Fibroblast of skin of back (primary cell): ENCODE results near the gene TNS1.

ENCODE experiments used
- DNase-seq: peaks from one replicate; pipeline ENCODE4 v3.0.0-alpha.2; 2013

The TNS1 gene

GRCh38 chr2:218015586-218016521 is 13.1 kb upstream of the TNS1 start:
- no peak for DNase-seq

- no peak for DNase-seq
Observed at GRCh38 chr2:218014706-218015585, 12.2 kb upstream of the TNS1 start.

GRCh38 chr2:218013289-218013688 is 10.5 kb upstream of the TNS1 start:
- DNase-seq: no peak

- DNase-seq: no peak
Observed at GRCh38 chr2:218012284-218012683, 9.5 kb upstream of the TNS1 start.

GRCh38 chr2:218011653-218012040 is 8.9 kb upstream of the TNS1 start:
- DNase-seq: no peak

- no peak for DNase-seq
Observed at GRCh38 chr2:218010984-218011652, 8.3 kb upstream of the TNS1 start.

GRCh38 chr2:218010140-218010983 is 7.6 kb upstream of the TNS1 start:
- DNase-seq: peak; percentile 67

- DNase-seq: no peak
Observed at GRCh38 chr2:218009765-218010139, 7.0 kb upstream of the TNS1 start.

- DNase-seq: no peak
Observed at GRCh38 chr2:218009231-218009630, 6.4 kb upstream of the TNS1 start.

GRCh38 chr2:218008060-218009040 is 5.6 kb upstream of the TNS1 start:
- peak; percentile 48 for DNase-seq

GRCh38 chr2:218006741-218007140 is 3.9 kb upstream of the TNS1 start:
- no peak for DNase-seq

GRCh38 chr2:218005486-218005885 is 2.7 kb upstream of the TNS1 start:
- DNase-seq: peak; percentile 57

- DNase-seq: no peak
Observed at GRCh38 chr2:218005028-218005427, 2.2 kb upstream of the TNS1 start.

GRCh38 chr2:218003981-218004419 is 1.2 kb upstream of the TNS1 start:
- peak; percentile 95 for DNase-seq

- DNase-seq: peak; percentile 86
Observed at GRCh38 chr2:218003281-218003944, 618 bp upstream of the TNS1 start.

GRCh38 chr2:218002143-218002844 is 501 bp downstream of the TNS1 start:
- DNase-seq: no peak

GRCh38 chr2:218001629-218002028 is 1.2 kb downstream of the TNS1 start:
- no peak for DNase-seq

GRCh38 chr2:218000136-218000535 is 2.7 kb downstream of the TNS1 start:
- peak; percentile 76 for DNase-seq

GRCh38 chr2:217999595-217999959 is 3.2 kb downstream of the TNS1 start:
- DNase-seq: no peak
